ENCODE measurements around the gene IL12RB2.

GRCh38 chr1:67393240-67393639, 85.6 kb downstream of the IL12RB2 start:
- TF ChIP-seq, protein P1, sequence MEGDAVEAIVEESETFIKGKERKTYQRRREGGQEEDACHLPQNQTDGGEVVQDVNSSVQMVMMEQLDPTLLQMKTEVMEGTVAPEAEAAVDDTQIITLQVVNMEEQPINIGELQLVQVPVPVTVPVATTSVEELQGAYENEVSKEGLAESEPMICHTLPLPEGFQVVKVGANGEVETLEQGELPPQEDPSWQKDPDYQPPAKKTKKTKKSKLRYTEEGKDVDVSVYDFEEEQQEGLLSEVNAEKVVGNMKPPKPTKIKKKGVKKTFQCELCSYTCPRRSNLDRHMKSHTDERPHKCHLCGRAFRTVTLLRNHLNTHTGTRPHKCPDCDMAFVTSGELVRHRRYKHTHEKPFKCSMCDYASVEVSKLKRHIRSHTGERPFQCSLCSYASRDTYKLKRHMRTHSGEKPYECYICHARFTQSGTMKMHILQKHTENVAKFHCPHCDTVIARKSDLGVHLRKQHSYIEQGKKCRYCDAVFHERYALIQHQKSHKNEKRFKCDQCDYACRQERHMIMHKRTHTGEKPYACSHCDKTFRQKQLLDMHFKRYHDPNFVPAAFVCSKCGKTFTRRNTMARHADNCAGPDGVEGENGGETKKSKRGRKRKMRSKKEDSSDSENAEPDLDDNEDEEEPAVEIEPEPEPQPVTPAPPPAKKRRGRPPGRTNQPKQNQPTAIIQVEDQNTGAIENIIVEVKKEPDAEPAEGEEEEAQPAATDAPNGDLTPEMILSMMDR (IDR thresholded peaks at IDR 0.05; ENCODE audit: low read depth, low read length): no peak
- TF ChIP-seq POLR2A (IDR thresholded peaks at IDR 0.05; ENCODE audit: extremely low read depth, insufficient read length): no peak
- no peak for TF ChIP-seq MAX (IDR thresholded peaks at IDR 0.05; ENCODE audit: low read depth, low read length)
- no peak for TF ChIP-seq MYC (IDR thresholded peaks at IDR 0.05; ENCODE audit: low read depth, low read length)

Measured in NB4 (cell line).